Fibroblast of lung (primary cell): ENCODE results near the gene OLA1.

Source experiments
- EZH2 ChIP-seq: IDR thresholded peaks from 2 replicates; pipeline ENCODE4 v1.5.1; 2012; ENCODE audit warnings: low read length, control low read depth, mild to moderate bottlenecking; ENCODE audit errors: missing control alignments
- TF ChIP-seq, protein P1 (sequence below), 2 donors: IDR thresholded peaks in 1 of 2; conservative IDR thresholded peaks in 1 of 2; 1 replicate in 1 of 2; 2 replicates in 1 of 2; pipeline ENCODE4 v1.5.1; 2011 to 2012; ENCODE audit warnings: low read length in 2 of 2, control low read depth in 1 of 2, inconsistent platforms in 1 of 2, low read depth in 1 of 2, mild to moderate bottlenecking in 1 of 2

DNA sequence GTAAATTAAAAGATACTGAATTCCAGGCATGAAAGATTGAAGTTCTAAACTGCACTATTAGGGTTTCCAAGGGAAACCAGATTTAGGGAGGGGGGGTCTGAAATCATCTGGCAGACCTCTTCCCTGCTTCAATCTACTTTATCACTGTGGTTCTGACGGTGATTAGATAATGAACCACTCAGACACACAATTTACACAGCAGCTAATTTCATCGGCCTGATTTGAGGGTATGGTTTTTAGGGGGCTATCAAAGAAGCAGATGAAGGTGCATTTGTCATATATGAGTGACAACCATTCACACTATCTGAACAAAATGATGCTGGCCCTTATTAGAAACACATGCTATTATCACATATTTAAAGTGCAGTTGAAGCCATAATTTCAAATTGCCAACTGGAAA, 106.0 kb downstream of the OLA1 start:
- TF ChIP-seq, protein P1, sequence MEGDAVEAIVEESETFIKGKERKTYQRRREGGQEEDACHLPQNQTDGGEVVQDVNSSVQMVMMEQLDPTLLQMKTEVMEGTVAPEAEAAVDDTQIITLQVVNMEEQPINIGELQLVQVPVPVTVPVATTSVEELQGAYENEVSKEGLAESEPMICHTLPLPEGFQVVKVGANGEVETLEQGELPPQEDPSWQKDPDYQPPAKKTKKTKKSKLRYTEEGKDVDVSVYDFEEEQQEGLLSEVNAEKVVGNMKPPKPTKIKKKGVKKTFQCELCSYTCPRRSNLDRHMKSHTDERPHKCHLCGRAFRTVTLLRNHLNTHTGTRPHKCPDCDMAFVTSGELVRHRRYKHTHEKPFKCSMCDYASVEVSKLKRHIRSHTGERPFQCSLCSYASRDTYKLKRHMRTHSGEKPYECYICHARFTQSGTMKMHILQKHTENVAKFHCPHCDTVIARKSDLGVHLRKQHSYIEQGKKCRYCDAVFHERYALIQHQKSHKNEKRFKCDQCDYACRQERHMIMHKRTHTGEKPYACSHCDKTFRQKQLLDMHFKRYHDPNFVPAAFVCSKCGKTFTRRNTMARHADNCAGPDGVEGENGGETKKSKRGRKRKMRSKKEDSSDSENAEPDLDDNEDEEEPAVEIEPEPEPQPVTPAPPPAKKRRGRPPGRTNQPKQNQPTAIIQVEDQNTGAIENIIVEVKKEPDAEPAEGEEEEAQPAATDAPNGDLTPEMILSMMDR (conservative IDR thresholded peaks at IDR 0.05 in 1 of 2, IDR thresholded peaks at IDR 0.05 in 1 of 2; ENCODE audit: low read depth in 1 of 2, low read length in 2 of 2), result no peak
- TF ChIP-seq EZH2, result no peak
